C4-2B (cell line): ENCODE results near the gene TMED3.

Experiments
- ZFX ChIP-seq: fragments of 450-650 bp; IDR thresholded peaks from 2 replicates; pipeline ENCODE4 v1.6.1; 2017
- TF ChIP-seq, protein P1 (sequence below): fragments of 450-650 bp; conservative IDR thresholded peaks from 2 replicates; pipeline ENCODE4 v1.5.1; 2017; ENCODE audit warnings: mild to moderate bottlenecking

DNA sequence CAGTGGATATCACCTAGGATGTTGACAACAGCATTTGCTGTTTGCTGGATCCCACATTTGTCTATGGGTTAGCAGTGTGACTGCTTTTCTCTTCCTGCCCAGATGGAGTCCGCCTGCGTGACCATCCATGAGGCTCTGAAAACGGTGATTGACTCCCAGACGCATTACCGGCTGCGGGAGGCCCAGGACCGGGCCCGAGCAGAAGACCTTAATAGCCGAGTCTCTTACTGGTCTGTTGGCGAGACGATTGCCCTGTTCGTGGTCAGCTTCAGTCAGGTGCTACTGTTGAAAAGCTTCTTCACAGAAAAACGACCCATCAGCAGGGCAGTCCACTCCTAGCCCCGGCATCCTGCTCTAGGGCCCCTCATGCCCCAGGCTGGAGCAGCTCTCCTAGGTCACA is 11.0 kb downstream of the TMED3 start:
- TF ChIP-seq, protein P1, sequence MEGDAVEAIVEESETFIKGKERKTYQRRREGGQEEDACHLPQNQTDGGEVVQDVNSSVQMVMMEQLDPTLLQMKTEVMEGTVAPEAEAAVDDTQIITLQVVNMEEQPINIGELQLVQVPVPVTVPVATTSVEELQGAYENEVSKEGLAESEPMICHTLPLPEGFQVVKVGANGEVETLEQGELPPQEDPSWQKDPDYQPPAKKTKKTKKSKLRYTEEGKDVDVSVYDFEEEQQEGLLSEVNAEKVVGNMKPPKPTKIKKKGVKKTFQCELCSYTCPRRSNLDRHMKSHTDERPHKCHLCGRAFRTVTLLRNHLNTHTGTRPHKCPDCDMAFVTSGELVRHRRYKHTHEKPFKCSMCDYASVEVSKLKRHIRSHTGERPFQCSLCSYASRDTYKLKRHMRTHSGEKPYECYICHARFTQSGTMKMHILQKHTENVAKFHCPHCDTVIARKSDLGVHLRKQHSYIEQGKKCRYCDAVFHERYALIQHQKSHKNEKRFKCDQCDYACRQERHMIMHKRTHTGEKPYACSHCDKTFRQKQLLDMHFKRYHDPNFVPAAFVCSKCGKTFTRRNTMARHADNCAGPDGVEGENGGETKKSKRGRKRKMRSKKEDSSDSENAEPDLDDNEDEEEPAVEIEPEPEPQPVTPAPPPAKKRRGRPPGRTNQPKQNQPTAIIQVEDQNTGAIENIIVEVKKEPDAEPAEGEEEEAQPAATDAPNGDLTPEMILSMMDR, result no peak
- TF ChIP-seq ZFX, result no peak
